ENCODE results near the gene TENM4. TPM values are rescaled to one million over a fixed set of nuclear protein-coding genes. Genes with fewer than 3 reads are reported as not detected.

The TENM4 gene
- total RNA-seq, 2 experiments from 2014 or later: not detected

DNA sequence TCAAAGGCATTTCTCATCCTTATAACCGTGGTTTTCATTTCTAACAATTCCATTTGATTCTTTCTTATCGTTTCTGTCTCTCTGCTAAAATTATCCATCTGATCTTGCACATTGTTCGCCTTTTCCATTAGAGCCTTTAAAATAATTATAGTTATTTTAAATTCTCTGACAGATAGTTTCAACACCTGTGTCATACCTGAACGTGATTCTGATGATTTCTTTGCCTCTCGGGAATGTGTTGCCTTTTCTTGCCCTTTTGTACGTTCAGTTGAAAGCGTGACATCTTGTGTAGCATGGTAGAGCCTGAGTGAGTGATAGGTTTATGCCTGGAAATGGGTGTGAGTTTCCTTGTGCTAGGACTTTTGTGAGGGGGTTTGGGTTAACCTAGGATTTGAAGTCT is 744.7 kb downstream of the TENM4 start:
- DNase-seq (ENCODE audit: low spot score): no peak
- intact Hi-C loops (cut with micrococcal nuclease; ENCODE audit: unreplicated experiment): no loop called here
- H3K36me3 ChIP-seq (ENCODE audit: insufficient read depth, low read length): no peaks in the 10 kb centered on the region
- ChIA-PET CTCF (ENCODE audit: unreplicated experiment) (no interaction called here), POLR2A (no interaction called here)
- no peaks in the 10 kb centered on the region for H3K4me1 ChIP-seq (ENCODE audit: insufficient read depth, low read length, poor library complexity, severe bottlenecking)
- H3K9me3 ChIP-seq (ENCODE audit: low read length): no peaks in the 10 kb centered on the region
- no peak overlapping the region for H3K4me2 ChIP-seq (ENCODE audit: low read length)
- TF ChIP-seq EZH2phosphoT487 (IDR thresholded peaks at IDR 0.05; ENCODE audit: borderline replicate concordance, low read depth, low read length): no peak
- TF ChIP-seq, protein P1, sequence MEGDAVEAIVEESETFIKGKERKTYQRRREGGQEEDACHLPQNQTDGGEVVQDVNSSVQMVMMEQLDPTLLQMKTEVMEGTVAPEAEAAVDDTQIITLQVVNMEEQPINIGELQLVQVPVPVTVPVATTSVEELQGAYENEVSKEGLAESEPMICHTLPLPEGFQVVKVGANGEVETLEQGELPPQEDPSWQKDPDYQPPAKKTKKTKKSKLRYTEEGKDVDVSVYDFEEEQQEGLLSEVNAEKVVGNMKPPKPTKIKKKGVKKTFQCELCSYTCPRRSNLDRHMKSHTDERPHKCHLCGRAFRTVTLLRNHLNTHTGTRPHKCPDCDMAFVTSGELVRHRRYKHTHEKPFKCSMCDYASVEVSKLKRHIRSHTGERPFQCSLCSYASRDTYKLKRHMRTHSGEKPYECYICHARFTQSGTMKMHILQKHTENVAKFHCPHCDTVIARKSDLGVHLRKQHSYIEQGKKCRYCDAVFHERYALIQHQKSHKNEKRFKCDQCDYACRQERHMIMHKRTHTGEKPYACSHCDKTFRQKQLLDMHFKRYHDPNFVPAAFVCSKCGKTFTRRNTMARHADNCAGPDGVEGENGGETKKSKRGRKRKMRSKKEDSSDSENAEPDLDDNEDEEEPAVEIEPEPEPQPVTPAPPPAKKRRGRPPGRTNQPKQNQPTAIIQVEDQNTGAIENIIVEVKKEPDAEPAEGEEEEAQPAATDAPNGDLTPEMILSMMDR (conservative IDR thresholded peaks at IDR 0.05; ENCODE audit: low read length): no peak
- H3K79me2 ChIP-seq (ENCODE audit: insufficient read depth, low read depth, low read length): no peaks in the 10 kb centered on the region
- H3K4me3 ChIP-seq (ENCODE audit: low read depth, low read length, poor library complexity, severe bottlenecking): no peak overlapping the region
- H2AFZ ChIP-seq (ENCODE audit: low read length): no peak overlapping the region
- no peaks in the 10 kb centered on the region for H3K9me2 ChIP-seq (ENCODE audit: insufficient read depth, low read length)
- BruUV-seq (replicated peaks): no TSS peak
- H4K20me1 ChIP-seq (ENCODE audit: insufficient read depth, low read length): no peaks in the 10 kb centered on the region
- H3K27ac ChIP-seq (ENCODE audit: low read depth, low read length, poor library complexity, severe bottlenecking): no peak overlapping the region

DNA sequence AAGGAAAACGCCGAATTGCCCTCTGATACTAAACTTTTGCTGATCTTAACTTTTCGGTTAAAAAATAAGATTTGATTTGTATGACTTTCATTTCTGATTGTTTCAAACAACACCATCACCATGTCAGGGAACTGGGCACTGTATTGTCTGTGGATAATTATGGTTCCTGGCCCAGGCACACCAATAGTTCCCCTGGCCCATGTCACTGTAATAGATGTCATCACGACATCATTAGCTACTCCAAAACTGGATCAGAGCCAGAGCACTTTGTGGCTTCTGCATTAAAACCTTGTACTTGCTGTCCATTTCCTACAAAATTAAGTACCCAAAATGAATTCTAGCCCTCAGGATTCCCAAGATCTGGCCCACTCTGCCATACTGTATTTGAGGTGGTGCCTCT is 746.7 kb downstream of the TENM4 start:
- Histone ChIP-seq H3K9me3 (ENCODE audit: low read length) (no peaks in the 10 kb centered on the region), H3K36me3 (ENCODE audit: insufficient read depth, low read length) (no peaks in the 10 kb centered on the region), H4K20me1 (ENCODE audit: insufficient read depth, low read length) (no peaks in the 10 kb centered on the region), H3K27ac (ENCODE audit: low read depth, low read length, poor library complexity, severe bottlenecking) (no peak overlapping the region), H3K79me2 (ENCODE audit: insufficient read depth, low read depth, low read length) (no peaks in the 10 kb centered on the region), H3K9me2 (ENCODE audit: insufficient read depth, low read length) (no peaks in the 10 kb centered on the region), H3K4me2 (ENCODE audit: low read length) (no peak overlapping the region), H3K4me3 (ENCODE audit: low read depth, low read length, poor library complexity, severe bottlenecking) (no peak overlapping the region), H2AFZ (ENCODE audit: low read length) (no peak overlapping the region), H3K4me1 (ENCODE audit: insufficient read depth, low read length, poor library complexity, severe bottlenecking) (no peaks in the 10 kb centered on the region)
- POLR2A ChIA-PET: no interaction called here
- TF ChIP-seq, protein P1 (conservative IDR thresholded peaks at IDR 0.05; ENCODE audit: low read length): no peak
- no peak for TF ChIP-seq EZH2phosphoT487 (IDR thresholded peaks at IDR 0.05; ENCODE audit: borderline replicate concordance, low read depth, low read length)
- no peak for DNase-seq (ENCODE audit: low spot score)
- no TSS peak for BruUV-seq (replicated peaks)
- intact Hi-C loops (cut with micrococcal nuclease; ENCODE audit: unreplicated experiment): no loop called here
- CTCF ChIA-PET (ENCODE audit: unreplicated experiment): no interaction called here

DNA sequence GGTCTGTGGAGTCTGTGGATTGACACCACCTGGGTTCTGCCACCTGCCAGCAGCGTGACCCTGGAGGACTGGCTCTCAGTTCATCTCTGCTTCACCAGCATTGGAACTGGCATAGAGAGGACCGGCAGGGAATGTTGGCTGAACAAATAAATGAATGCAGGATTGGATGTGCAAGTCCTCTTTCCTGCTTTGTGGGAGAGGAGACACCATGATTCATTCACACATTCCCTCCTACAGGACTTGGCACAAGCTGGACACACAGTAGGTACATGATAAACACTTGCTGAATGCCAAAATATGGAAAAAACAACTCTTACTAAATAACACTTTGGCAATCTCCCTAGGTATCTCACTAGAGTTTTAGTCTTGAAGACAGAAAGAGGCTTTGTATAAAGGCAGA is 749.6 kb downstream of the TENM4 start:
- no peaks in the 10 kb centered on the region for H3K79me2 ChIP-seq (ENCODE audit: insufficient read depth, low read depth, low read length)
- BruUV-seq (replicated peaks): no TSS peak
- H3K27ac ChIP-seq (ENCODE audit: low read depth, low read length, poor library complexity, severe bottlenecking): no peak overlapping the region
- ChIA-PET POLR2A (no interaction called here), CTCF (ENCODE audit: unreplicated experiment) (no interaction called here)
- H3K9me3 ChIP-seq (ENCODE audit: low read length): no peaks in the 10 kb centered on the region
- TF ChIP-seq, protein P1 (conservative IDR thresholded peaks at IDR 0.05; ENCODE audit: low read length): no peak
- TF ChIP-seq EZH2phosphoT487 (IDR thresholded peaks at IDR 0.05; ENCODE audit: borderline replicate concordance, low read depth, low read length): no peak
- no peak overlapping the region for H3K4me3 ChIP-seq (ENCODE audit: low read depth, low read length, poor library complexity, severe bottlenecking)
- DNase-seq (ENCODE audit: low spot score): no peak
- no peaks in the 10 kb centered on the region for H3K4me1 ChIP-seq (ENCODE audit: insufficient read depth, low read length, poor library complexity, severe bottlenecking)
- intact Hi-C loops (cut with micrococcal nuclease; ENCODE audit: unreplicated experiment): no loop called here
- H4K20me1 ChIP-seq (ENCODE audit: insufficient read depth, low read length): no peaks in the 10 kb centered on the region
- H3K36me3 ChIP-seq (ENCODE audit: insufficient read depth, low read length): no peaks in the 10 kb centered on the region
- no peak overlapping the region for H3K4me2 ChIP-seq (ENCODE audit: low read length)
- H3K9me2 ChIP-seq (ENCODE audit: insufficient read depth, low read length): no peaks in the 10 kb centered on the region
- no peak overlapping the region for H2AFZ ChIP-seq (ENCODE audit: low read length)
